ENCODE results near the gene ZNF280A. TPM values are rescaled to one million over a fixed set of nuclear protein-coding genes. Genes with fewer than 3 reads are reported as not detected.

The ZNF280A gene
- total RNA-seq, 1 experiment from 2014 or later, result 0.22 TPM

DNA sequence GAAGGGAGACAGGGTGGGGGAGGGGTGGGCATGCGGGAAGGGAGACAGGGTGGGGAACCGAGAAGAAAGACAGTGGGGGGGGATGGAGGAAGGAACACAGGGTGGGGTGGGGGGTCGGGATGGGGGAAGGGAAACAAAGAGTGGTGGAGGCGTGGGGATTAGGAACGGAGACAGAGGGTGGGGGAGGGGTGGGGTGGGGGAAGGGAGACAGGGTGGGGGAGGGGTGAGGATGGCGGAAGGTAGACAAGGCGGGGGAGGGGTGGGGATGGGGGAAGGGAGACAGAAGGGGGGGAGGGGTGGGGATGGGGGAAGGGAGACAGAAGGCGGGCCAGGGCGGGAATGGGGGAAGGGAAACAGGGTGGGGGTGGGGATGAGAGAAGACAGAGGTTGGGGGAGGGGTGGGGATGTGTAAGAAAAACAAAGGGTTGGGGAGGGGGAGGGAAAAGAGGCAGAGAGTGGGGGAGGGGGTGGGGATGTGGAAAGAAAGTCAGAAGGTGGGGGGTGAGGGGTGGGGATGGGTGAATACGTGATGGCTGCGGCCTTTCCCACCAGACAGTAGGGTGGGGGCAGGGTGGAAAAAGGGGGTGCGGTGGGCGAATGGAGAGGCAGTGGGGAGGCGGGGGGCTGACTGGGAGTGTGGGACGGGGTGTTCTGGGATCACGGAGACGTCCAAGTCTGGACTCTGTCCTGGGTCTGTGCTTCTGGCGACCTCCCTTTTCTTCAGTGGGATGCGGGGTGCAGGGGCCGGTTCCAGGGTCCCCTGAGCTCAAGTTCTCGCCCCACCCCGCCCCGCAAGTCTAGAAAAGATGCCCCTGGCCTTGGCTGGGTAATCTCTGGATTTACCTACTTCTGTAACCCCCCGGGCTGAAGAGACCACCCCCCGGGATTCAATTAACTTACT, 38.3 kb upstream of the ZNF280A start:
- ATAC-seq (no peak), DNase-seq (ENCODE audit: low spot score) (no peak)
- Mint-ChIP-seq H3K4me3 (no peak overlapping the region), H3K27me3 (ENCODE audit: low read depth) (peaks cover 79% of the 10 kb centered on the region), H3K27ac (no peak overlapping the region), H3K9me3 (peaks cover 12% of the 10 kb centered on the region), H3K36me3 (peaks cover 4% of the 10 kb centered on the region), H3K4me1 (no peaks in the 10 kb centered on the region)
- ChIA-PET POLR2A (no interaction called here), CTCF (interaction anchor here (0.6 to 2.5 kb wide), 21 partner anchors 10 to 219 kb away, joined by 3 to 24 read pairs (median 4); partner anchors contain the start of genes ZNF280A and ZNF280B)
- TF ChIP-seq, protein P1, sequence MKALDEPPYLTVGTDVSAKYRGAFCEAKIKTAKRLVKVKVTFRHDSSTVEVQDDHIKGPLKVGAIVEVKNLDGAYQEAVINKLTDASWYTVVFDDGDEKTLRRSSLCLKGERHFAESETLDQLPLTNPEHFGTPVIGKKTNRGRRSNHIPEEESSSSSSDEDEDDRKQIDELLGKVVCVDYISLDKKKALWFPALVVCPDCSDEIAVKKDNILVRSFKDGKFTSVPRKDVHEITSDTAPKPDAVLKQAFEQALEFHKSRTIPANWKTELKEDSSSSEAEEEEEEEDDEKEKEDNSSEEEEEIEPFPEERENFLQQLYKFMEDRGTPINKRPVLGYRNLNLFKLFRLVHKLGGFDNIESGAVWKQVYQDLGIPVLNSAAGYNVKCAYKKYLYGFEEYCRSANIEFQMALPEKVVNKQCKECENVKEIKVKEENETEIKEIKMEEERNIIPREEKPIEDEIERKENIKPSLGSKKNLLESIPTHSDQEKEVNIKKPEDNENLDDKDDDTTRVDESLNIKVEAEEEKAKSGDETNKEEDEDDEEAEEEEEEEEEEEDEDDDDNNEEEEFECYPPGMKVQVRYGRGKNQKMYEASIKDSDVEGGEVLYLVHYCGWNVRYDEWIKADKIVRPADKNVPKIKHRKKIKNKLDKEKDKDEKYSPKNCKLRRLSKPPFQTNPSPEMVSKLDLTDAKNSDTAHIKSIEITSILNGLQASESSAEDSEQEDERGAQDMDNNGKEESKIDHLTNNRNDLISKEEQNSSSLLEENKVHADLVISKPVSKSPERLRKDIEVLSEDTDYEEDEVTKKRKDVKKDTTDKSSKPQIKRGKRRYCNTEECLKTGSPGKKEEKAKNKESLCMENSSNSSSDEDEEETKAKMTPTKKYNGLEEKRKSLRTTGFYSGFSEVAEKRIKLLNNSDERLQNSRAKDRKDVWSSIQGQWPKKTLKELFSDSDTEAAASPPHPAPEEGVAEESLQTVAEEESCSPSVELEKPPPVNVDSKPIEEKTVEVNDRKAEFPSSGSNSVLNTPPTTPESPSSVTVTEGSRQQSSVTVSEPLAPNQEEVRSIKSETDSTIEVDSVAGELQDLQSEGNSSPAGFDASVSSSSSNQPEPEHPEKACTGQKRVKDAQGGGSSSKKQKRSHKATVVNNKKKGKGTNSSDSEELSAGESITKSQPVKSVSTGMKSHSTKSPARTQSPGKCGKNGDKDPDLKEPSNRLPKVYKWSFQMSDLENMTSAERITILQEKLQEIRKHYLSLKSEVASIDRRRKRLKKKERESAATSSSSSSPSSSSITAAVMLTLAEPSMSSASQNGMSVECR (CRISPR knock-in tag; IDR thresholded peaks at IDR 0.05; ENCODE audit: borderline replicate concordance), result no peak
- TF ChIP-seq, protein P2, sequence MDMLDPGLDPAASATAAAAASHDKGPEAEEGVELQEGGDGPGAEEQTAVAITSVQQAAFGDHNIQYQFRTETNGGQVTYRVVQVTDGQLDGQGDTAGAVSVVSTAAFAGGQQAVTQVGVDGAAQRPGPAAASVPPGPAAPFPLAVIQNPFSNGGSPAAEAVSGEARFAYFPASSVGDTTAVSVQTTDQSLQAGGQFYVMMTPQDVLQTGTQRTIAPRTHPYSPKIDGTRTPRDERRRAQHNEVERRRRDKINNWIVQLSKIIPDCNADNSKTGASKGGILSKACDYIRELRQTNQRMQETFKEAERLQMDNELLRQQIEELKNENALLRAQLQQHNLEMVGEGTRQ (CRISPR knock-in tag; IDR thresholded peaks at IDR 0.05), result no peak
- TF ChIP-seq, protein P3, sequence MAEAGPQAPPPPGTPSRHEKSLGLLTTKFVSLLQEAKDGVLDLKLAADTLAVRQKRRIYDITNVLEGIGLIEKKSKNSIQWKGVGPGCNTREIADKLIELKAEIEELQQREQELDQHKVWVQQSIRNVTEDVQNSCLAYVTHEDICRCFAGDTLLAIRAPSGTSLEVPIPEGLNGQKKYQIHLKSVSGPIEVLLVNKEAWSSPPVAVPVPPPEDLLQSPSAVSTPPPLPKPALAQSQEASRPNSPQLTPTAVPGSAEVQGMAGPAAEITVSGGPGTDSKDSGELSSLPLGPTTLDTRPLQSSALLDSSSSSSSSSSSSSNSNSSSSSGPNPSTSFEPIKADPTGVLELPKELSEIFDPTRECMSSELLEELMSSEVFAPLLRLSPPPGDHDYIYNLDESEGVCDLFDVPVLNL (CRISPR knock-in tag; IDR thresholded peaks at IDR 0.05; ENCODE audit: borderline replicate concordance, low read depth), result no peak
- TF ChIP-seq SMAD4 (CRISPR knock-in tag; IDR thresholded peaks at IDR 0.05) (no peak), NFATC4 (CRISPR knock-in tag; IDR thresholded peaks at IDR 0.05) (no peak), PRRX2 (CRISPR knock-in tag; IDR thresholded peaks at IDR 0.05) (no peak), ZNF416 (CRISPR knock-in tag; IDR thresholded peaks at IDR 0.05) (no peak), SP1 (CRISPR knock-in tag; conservative IDR thresholded peaks at IDR 0.05) (no peak), JUN (CRISPR knock-in tag; IDR thresholded peaks at IDR 0.05) (no peak), MXD4 (CRISPR knock-in tag; IDR thresholded peaks at IDR 0.05; ENCODE audit: borderline replicate concordance) (no peak)
- TF ChIP-seq, protein P4, sequence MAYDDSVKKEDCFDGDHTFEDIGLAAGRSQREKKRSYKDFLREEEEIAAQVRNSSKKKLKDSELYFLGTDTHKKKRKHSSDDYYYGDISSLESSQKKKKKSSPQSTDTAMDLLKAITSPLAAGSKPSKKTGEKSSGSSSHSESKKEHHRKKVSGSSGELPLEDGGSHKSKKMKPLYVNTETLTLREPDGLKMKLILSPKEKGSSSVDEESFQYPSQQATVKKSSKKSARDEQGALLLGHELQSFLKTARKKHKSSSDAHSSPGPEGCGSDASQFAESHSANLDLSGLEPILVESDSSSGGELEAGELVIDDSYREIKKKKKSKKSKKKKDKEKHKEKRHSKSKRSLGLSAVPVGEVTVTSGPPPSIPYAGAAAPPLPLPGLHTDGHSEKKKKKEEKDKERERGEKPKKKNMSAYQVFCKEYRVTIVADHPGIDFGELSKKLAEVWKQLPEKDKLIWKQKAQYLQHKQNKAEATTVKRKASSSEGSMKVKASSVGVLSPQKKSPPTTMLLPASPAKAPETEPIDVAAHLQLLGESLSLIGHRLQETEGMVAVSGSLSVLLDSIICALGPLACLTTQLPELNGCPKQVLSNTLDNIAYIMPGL (CRISPR knock-in tag; IDR thresholded peaks at IDR 0.05), result no peak
- TF ChIP-seq, protein P5, sequence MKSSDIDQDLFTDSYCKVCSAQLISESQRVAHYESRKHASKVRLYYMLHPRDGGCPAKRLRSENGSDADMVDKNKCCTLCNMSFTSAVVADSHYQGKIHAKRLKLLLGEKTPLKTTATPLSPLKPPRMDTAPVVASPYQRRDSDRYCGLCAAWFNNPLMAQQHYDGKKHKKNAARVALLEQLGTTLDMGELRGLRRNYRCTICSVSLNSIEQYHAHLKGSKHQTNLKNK (CRISPR knock-in tag; IDR thresholded peaks at IDR 0.05), result no peak
- TF ChIP-seq, protein P6, sequence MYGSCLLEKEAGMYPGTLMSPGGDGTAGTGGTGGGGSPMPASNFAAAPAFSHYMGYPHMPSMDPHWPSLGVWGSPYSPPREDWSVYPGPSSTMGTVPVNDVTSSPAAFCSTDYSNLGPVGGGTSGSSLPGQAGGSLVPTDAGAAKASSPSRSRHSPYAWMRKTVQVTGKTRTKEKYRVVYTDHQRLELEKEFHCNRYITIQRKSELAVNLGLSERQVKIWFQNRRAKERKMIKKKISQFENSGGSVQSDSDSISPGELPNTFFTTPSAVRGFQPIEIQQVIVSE (CRISPR knock-in tag; IDR thresholded peaks at IDR 0.05; ENCODE audit: borderline replicate concordance), result no peak
- TF ChIP-seq, protein P7, sequence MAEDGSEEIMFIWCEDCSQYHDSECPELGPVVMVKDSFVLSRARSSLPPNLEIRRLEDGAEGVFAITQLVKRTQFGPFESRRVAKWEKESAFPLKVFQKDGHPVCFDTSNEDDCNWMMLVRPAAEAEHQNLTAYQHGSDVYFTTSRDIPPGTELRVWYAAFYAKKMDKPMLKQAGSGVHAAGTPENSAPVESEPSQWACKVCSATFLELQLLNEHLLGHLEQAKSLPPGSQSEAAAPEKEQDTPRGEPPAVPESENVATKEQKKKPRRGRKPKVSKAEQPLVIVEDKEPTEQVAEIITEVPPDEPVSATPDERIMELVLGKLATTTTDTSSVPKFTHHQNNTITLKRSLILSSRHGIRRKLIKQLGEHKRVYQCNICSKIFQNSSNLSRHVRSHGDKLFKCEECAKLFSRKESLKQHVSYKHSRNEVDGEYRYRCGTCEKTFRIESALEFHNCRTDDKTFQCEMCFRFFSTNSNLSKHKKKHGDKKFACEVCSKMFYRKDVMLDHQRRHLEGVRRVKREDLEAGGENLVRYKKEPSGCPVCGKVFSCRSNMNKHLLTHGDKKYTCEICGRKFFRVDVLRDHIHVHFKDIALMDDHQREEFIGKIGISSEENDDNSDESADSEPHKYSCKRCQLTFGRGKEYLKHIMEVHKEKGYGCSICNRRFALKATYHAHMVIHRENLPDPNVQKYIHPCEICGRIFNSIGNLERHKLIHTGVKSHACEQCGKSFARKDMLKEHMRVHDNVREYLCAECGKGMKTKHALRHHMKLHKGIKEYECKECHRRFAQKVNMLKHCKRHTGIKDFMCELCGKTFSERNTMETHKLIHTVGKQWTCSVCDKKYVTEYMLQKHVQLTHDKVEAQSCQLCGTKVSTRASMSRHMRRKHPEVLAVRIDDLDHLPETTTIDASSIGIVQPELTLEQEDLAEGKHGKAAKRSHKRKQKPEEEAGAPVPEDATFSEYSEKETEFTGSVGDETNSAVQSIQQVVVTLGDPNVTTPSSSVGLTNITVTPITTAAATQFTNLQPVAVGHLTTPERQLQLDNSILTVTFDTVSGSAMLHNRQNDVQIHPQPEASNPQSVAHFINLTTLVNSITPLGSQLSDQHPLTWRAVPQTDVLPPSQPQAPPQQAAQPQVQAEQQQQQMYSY (CRISPR knock-in tag; IDR thresholded peaks at IDR 0.05), result no peak
